Activated CD8-positive, alpha-beta T cell treated with anti-CD3 and anti-CD28 coated beads, Interleukin-2, amount 10 ng/mL, durations not matched to agents 7 days and 5 days (primary cell): ENCODE measurements around the gene OR13C9. TPM values are rescaled to one million over a fixed set of nuclear protein-coding genes. Genes with fewer than 3 reads are reported as not detected.
"Not testable (repeated sequence)": the region's sequence is repeated elsewhere in the genome, so short reads cannot be mapped to it uniquely, and the experiment has no call there.

ENCODE experiments used
- ATAC-seq: fragments of 150-1000 bp; cut with Tn5 transposase; one replicate; pipeline ENCODE4 v1.10.0; 2021; ENCODE audit warnings: moderate library complexity
- CTCF ChIA-PET: fragments of 350-600 bp; sonication (Branson Sonifier 250); formaldehyde crosslinking; loops from one replicate; lab custom pipeline; 2021; ENCODE audit warnings: antibody characterized with exemption; lab: Charles Lee
- POLR2A ChIA-PET: fragments of 350-600 bp; sonication (Branson Sonifier 250); formaldehyde crosslinking; loops from one replicate; lab custom pipeline; 2021; ENCODE audit warnings: antibody characterized with exemption; lab: Charles Lee
- DNase-seq: peaks from one replicate; pipeline ENCODE4 v3.0.0-alpha.2; 2020
- H3K27ac Mint-ChIP-seq: one replicate; pipeline ENCODE4 v1.8.0; 2021; ENCODE audit warnings: mild to moderate bottlenecking, mixed read lengths
- H3K27me3 Mint-ChIP-seq: one replicate; pipeline ENCODE4 v1.8.0; 2021; ENCODE audit warnings: low read depth, mixed read lengths
- H3K36me3 Mint-ChIP-seq: one replicate; pipeline ENCODE4 v1.8.0; 2021; ENCODE audit warnings: low read depth, mixed read lengths
- H3K4me1 Mint-ChIP-seq: one replicate; pipeline ENCODE4 v1.8.0; 2021; ENCODE audit warnings: low read depth, mixed read lengths
- H3K4me3 Mint-ChIP-seq: one replicate; pipeline ENCODE4 v1.8.0; 2021; ENCODE audit warnings: mild to moderate bottlenecking, mixed read lengths
- H3K9me3 Mint-ChIP-seq: one replicate; pipeline ENCODE4 v1.8.0; 2022; ENCODE audit warnings: mixed read lengths; ENCODE audit not compliant: insufficient read depth
- total RNA-seq, 2 experiments: library from RNA; stranded (reverse); gene quantifications; one replicate each; pipeline ENCODE4 v1.2.3, GENCODE V29; 2021

Gene OR13C9
- total RNA-seq, 2 experiments from 2014 or later, result not detected

DNA sequence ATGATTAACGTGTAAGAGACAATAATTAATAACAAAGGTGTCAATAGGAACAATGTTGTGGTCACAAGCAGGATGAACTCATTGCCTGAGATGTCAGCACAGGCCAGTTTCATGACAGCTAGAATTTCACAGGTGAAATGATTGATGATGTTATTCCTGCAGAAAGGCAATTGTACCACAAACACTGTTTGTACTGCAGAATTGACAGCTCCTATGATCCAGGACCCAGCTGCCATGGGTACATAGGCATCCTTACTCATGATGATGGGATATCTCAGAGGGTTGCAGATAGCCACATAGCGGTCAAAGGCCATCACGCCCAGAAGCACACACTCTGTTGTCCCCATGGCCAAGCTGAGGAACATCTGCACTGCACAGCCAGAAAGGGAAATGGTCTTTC lies 19.3 kb downstream of the OR13C9 start:
- CTCF ChIA-PET, POLR2A ChIA-PET, H3K4me3 Mint-ChIP-seq, DNase-seq, H3K27me3 Mint-ChIP-seq, H3K27ac Mint-ChIP-seq, H3K36me3 Mint-ChIP-seq, ATAC-seq, H3K9me3 Mint-ChIP-seq, H3K4me1 Mint-ChIP-seq: not testable (repeated sequence)

DNA sequence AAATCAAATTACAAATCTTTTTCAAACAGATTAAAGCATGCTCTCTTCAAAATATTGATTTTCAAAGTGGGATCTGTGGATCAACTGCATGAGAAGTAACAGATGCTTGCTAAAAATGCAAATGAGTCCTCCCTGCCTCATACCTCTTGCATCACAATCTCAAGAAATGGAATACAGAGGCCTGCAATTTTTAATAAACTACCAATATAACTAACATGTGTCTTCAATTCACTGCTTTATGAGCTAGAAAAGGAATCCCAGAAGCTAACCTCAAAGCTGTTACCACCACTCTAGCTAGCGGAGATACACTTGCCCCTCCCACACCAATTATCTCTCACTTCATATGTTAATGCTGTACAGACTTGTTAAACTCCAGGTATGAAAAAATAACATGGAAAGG lies 28.4 kb downstream of the OR13C9 start:
- Mint-ChIP-seq H3K9me3 (no peaks in the 10 kb centered on the region), H3K4me1 (no peaks in the 10 kb centered on the region), H3K27ac (no peak overlapping the region), H3K27me3 (no peaks in the 10 kb centered on the region), H3K4me3 (no peak overlapping the region), H3K36me3 (no peaks in the 10 kb centered on the region)
- POLR2A ChIA-PET, result no interaction called here
- ATAC-seq (no peak), DNase-seq (no peak)
- CTCF ChIA-PET, result no interaction called here

DNA sequence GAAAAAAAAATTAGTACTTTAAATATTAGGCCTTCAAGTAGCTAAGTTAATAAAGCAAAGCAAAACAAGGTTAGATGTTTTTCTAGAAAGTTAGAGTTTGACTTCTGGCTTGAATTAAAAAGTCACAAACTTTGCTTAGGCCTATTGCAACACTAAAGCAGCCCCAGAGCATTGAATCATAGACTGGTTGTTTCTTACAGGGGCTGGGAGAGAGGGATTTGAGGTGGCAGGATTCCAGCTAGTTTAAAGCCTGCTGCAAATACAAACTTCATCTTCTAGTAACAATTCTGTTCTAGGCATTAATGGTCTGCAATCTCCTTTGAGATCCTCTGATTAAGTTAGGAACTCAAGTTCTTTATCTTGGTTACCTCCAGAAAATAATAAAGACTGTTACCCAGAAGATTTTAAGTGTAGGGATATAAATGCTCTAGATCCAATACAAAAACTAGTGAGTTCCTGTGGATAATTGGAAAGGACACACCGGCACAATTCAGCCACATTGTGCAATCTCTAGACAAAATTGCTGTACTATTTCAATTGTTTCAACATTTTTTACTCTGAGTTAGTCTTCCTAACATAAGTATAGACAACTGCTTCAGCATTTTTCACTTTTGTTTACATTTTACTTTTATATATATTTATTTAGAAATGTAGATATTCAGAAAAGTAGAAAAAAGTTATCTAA lies 31.4 kb downstream of the OR13C9 start:
- H3K36me3 Mint-ChIP-seq, result no peaks in the 10 kb centered on the region
- H3K4me1 Mint-ChIP-seq, result no peaks in the 10 kb centered on the region
- DNase-seq (no peak), ATAC-seq (no peak)
- POLR2A ChIA-PET, result no interaction called here
- no peak overlapping the region for H3K27ac Mint-ChIP-seq
- no peak overlapping the region for H3K4me3 Mint-ChIP-seq
- CTCF ChIA-PET, result no interaction called here
- no peaks in the 10 kb centered on the region for H3K9me3 Mint-ChIP-seq
- H3K27me3 Mint-ChIP-seq, result no peaks in the 10 kb centered on the region

DNA sequence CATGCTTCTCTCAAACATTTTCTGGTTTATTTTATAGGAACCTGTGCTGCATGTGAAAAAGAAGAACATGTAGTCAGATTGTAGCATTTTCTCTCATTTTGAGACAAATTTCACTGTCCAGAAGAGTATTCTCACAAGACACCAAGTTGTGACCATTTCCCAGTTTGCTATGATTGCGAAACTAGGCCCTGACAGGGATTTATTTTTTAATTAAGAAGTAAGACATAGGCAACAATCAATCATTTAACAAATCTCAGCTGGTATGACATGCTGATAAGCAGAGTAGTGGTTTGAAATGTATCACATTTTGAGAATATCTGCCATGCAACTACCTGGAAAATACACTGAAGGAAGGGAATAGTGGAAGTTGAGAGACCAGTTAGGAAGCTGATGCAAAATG lies 37.4 kb downstream of the OR13C9 start:
- no peaks in the 10 kb centered on the region for H3K36me3 Mint-ChIP-seq
- H3K4me3 Mint-ChIP-seq, result no peak overlapping the region
- CTCF ChIA-PET, result no interaction called here
- DNase-seq (no peak), ATAC-seq (no peak)
- H3K27ac Mint-ChIP-seq, result no peak overlapping the region
- POLR2A ChIA-PET, result no interaction called here
- H3K4me1 Mint-ChIP-seq, result no peaks in the 10 kb centered on the region
- H3K27me3 Mint-ChIP-seq, result no peaks in the 10 kb centered on the region
- H3K9me3 Mint-ChIP-seq, result no peaks in the 10 kb centered on the region

DNA sequence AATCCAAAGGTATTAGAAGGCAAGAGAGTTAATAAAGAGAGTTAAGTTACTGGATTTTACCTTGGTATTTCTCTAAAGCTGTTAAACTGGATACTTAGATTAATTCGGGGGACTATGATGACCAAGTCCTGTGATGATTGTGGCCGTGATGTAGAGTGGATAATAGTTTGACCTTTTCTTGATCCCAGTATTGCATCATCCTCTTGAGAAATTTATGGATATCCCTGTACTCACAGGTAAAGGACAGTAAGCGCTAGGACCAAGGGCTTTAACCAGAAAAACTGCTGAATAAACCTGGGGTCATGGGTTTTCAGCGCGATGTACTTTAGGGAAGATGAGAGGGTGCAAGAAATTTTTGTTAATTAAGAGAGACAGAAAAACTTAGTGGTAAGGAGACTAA lies 40.7 kb downstream of the OR13C9 start:
- Mint-ChIP-seq H3K36me3 (no peaks in the 10 kb centered on the region), H3K27me3 (no peaks in the 10 kb centered on the region), H3K9me3 (peaks cover 3% of the 10 kb centered on the region), H3K4me1 (no peaks in the 10 kb centered on the region), H3K27ac (no peak overlapping the region), H3K4me3 (no peak overlapping the region)
- DNase-seq (no peak), ATAC-seq (no peak)
- CTCF ChIA-PET, result no interaction called here
- POLR2A ChIA-PET, result no interaction called here

DNA sequence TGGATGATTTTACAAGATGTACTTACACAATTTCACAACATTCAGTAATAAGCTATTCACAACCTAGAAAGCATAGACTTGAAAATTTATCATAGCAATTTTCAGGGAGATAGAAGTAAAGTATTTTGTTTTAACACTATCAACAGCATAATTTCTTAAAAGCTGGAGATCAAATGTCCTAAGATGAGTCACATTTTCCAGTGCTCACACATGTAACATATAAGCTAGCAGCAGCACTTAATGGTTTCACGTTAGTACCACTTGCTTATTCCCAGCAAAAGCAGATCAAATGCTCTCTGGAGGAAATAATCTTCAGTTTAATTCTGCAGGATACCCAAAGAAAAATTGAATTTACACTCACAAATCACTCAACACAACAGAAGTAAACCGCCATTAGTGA lies 42.5 kb downstream of the OR13C9 start:
- Mint-ChIP-seq H3K4me3 (no peak overlapping the region), H3K36me3 (no peaks in the 10 kb centered on the region), H3K4me1 (no peaks in the 10 kb centered on the region), H3K27ac (no peak overlapping the region), H3K9me3 (peaks cover 3% of the 10 kb centered on the region), H3K27me3 (no peaks in the 10 kb centered on the region)
- CTCF ChIA-PET, result no interaction called here
- POLR2A ChIA-PET, result no interaction called here
- DNase-seq (no peak), ATAC-seq (no peak)

DNA sequence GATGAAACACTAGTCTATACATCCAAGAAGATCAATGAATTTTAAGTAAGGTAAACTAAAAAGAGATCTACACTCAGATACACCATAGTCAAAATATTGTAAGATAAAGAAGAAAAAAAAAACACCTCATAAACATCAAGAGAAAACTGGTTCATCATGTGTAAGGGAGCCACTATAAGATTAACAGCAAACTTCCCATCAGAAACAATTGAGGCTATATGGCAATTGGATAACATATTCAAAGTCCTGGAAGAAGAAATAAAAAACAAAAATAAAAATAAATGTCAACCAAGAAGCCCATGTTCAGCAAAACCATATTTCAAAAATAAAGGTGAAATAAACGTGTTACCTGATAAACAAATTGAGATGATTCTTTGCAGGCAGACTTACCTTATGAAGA lies 45.4 kb downstream of the OR13C9 start:
- H3K4me1 Mint-ChIP-seq, result no peaks in the 10 kb centered on the region
- ATAC-seq (no peak), DNase-seq (no peak)
- POLR2A ChIA-PET, result no interaction called here
- H3K27ac Mint-ChIP-seq, result no peak overlapping the region
- H3K27me3 Mint-ChIP-seq, result no peaks in the 10 kb centered on the region
- CTCF ChIA-PET, result no interaction called here
- H3K36me3 Mint-ChIP-seq, result no peaks in the 10 kb centered on the region
- peaks cover 3% of the 10 kb centered on the region for H3K9me3 Mint-ChIP-seq
- H3K4me3 Mint-ChIP-seq, result no peak overlapping the region

DNA sequence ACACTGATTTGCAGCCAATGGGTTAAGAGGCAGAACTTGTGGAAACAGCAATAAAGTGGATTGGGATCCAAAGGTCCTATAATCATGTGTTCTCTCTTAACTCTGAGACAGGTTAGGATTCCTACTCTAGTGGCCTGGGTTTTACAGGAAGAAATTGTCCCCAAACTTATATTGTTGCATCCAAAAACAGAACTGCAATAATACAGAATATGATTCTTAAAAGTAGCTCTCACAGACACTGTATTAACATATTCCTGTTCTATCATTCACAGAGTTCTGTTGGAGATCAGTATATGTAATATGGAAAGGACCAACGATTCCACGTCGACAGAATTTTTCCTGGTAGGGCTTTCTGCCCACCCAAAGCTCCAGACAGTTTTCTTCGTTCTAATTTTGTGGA lies 49.1 kb downstream of the OR13C9 start, which contains the start of gene OR13C8:
Gene OR13C8 (plus strand): TSS at position 301 of the 400 bp plus-strand sequence. CDS start 0 bp downstream, at position 301.
- Mint-ChIP-seq H3K4me3 (no peak within 1 kb of the TSS), H3K36me3 (no peaks in the 10 kb centered on the region), H3K9me3 (peaks cover 3% of the 10 kb centered on the region), H3K27ac (no peak within 1 kb of the TSS), H3K4me1 (no peaks in the 10 kb centered on the region), H3K27me3 (no peaks in the 10 kb centered on the region)
- DNase-seq (no peak), ATAC-seq (no peak)
- POLR2A ChIA-PET, result no interaction called here
- CTCF ChIA-PET, result no interaction called here

Other genes with a start within 250 kb of the OR13C9 start
- gene OR13F1, start 113.9 kb downstream of the OR13C9 start, total RNA-seq, result not detected
- gene OR13C4, start 91.0 kb downstream of the OR13C9 start, total RNA-seq, result not detected
- not detected for gene OR13C3, start 81.3 kb downstream of the OR13C9 start, total RNA-seq
- gene OR13C8, start 49.0 kb downstream of the OR13C9 start, total RNA-seq, result not detected
- not detected for gene OR13C5, start 18.8 kb downstream of the OR13C9 start, total RNA-seq
- gene OR13C2, start 12.6 kb downstream of the OR13C9 start, total RNA-seq, result not detected
- gene OR13D1, start 76.3 kb upstream of the OR13C9 start, total RNA-seq, result not detected
- 10 to 100 TPM; 24.1 to 24.6 TPM for gene NIPSNAP3A, start 129.5 kb upstream of the OR13C9 start, total RNA-seq
- under 1 TPM; 0.16 to 0.63 TPM for gene NIPSNAP3B, start 145.9 kb upstream of the OR13C9 start, total RNA-seq